IMR-90 (cell line): ENCODE data around the gene MRPL23. TPM values are rescaled to one million over a fixed set of nuclear protein-coding genes. Genes with fewer than 3 reads are reported as not detected.

Source experiments
- ATAC-seq: fragments of 200-7000 bp; cut with Tn5 transposase; 2 replicates; pipeline ENCODE4 v1.9.1; 2020; ENCODE audit warnings: low read depth, mild to moderate bottlenecking, moderate library complexity
- BruUV-seq: library from RNA; stranded (reverse); fragments of 400-500 nt; replicated peaks from 2 replicates; lab custom pipeline; 2021; lab: Mats Ljungman, UMichigan
- CTCF ChIA-PET: fragments of 300-600 bp; formaldehyde crosslinking; extraction: SDS; loops from one replicate; lab custom pipeline; 2021; ENCODE audit warnings: antibody characterized with exemption; lab: Yijun Ruan, JAX
- POLR2A ChIA-PET: fragments of 300-600 bp; sonication (Branson Sonifier 250); formaldehyde crosslinking; loops from one replicate; lab custom pipeline; 2022; ENCODE audit warnings: antibody characterized with exemption; ENCODE audit not compliant: unreplicated experiment; lab: Charles Lee
- DNase-seq: peaks from one replicate; pipeline ENCODE4 v3.0.0; 2013
- H2AFZ ChIP-seq: replicated peaks from 2 replicates; pipeline ENCODE3; 2013; ENCODE audit warnings: low read length, mild to moderate bottlenecking; ENCODE audit not compliant: poor library complexity
- H2AK5ac ChIP-seq: 2 replicates; pipeline ENCODE4 v1.6.1; 2013; ENCODE audit warnings: low read depth, low read length, inconsistent platforms
- H2AK9ac ChIP-seq: replicated peaks from 2 replicates; pipeline ENCODE3; 2013; ENCODE audit warnings: mild to moderate bottlenecking, low read depth, low read length, moderate library complexity; ENCODE audit not compliant: poor library complexity
- H2BK120ac ChIP-seq: 2 replicates; pipeline ENCODE4 v1.6.1; 2013; ENCODE audit warnings: low read depth, low read length, inconsistent platforms
- H2BK15ac ChIP-seq: 3 replicates; pipeline ENCODE4 v1.6.1; 2013; ENCODE audit warnings: low read depth, low read length, inconsistent platforms
- H2BK20ac ChIP-seq: 2 replicates; pipeline ENCODE4 v1.6.1; 2013; ENCODE audit warnings: low read depth, mild to moderate bottlenecking, inconsistent platforms, low read length, moderate library complexity
- H2BK5ac ChIP-seq: 2 replicates; pipeline ENCODE4 v1.6.1; 2013; ENCODE audit warnings: mild to moderate bottlenecking, low read depth, low read length, inconsistent platforms; ENCODE audit not compliant: poor library complexity, severe bottlenecking
- H3K14ac ChIP-seq: replicated peaks from 2 replicates; pipeline ENCODE4 v1.6.1; 2013; ENCODE audit warnings: low read depth, low read length, inconsistent platforms
- H3K18ac ChIP-seq: 2 replicates; pipeline ENCODE4 v1.6.1; 2013; ENCODE audit warnings: low read depth, low read length, control low read depth
- H3K23ac ChIP-seq: 2 replicates; pipeline ENCODE4 v1.6.1; 2013; ENCODE audit warnings: low read depth, low read length, inconsistent platforms
- H3K27ac ChIP-seq: 2 replicates; pipeline ENCODE4 v1.5.1; 2013; ENCODE audit warnings: mild to moderate bottlenecking, control low read depth, low read length; ENCODE audit not compliant: insufficient read depth
- H3K27me3 ChIP-seq: 2 replicates; pipeline ENCODE4 v1.6.1; 2013; ENCODE audit warnings: low read length; ENCODE audit not compliant: control insufficient read depth, insufficient read depth
- H3K36me3 ChIP-seq: 2 replicates; pipeline ENCODE4 v1.6.1; 2013; ENCODE audit warnings: low read length, mixed read lengths; ENCODE audit not compliant: control insufficient read depth, insufficient read depth
- H3K4ac ChIP-seq: 2 replicates; pipeline ENCODE4 v1.6.1; 2013; ENCODE audit warnings: low read depth, low read length, inconsistent platforms
- H3K4me1 ChIP-seq: 2 replicates; pipeline ENCODE4 v1.6.1; 2013; ENCODE audit warnings: low read length, mixed read lengths; ENCODE audit not compliant: control insufficient read depth, insufficient read depth
- H3K4me2 ChIP-seq: 2 replicates; pipeline ENCODE4 v1.6.1; 2013; ENCODE audit warnings: low read depth, mild to moderate bottlenecking, control low read depth, low read length, moderate library complexity
- H3K4me3 ChIP-seq: 2 replicates; pipeline ENCODE4 v1.5.1; 2013; ENCODE audit warnings: low read depth, mild to moderate bottlenecking, control low read depth, low read length, moderate library complexity; ENCODE audit not compliant: insufficient read depth
- H3K56ac ChIP-seq: 2 replicates; pipeline ENCODE4 v1.6.1; 2013; ENCODE audit warnings: low read length, inconsistent platforms; ENCODE audit not compliant: insufficient read depth; ENCODE audit errors: extremely low read depth
- H3K79me1 ChIP-seq, 2 experiments: 2 replicates each; pipeline ENCODE4 v1.6.1; 2013; ENCODE audit warnings: low read length in 2 of 2, inconsistent platforms in 1 of 2, low read depth in 1 of 2
- H3K9ac ChIP-seq: 2 replicates; pipeline ENCODE4 v1.6.1; 2013; ENCODE audit warnings: low read depth, low read length, control low read depth
- H3K9me1 ChIP-seq: 2 replicates; pipeline ENCODE4 v1.6.1; 2013; ENCODE audit warnings: low read length, inconsistent platforms; ENCODE audit not compliant: insufficient read depth
- H3K9me3 ChIP-seq: 2 replicates; pipeline ENCODE4 v1.6.1; 2013; ENCODE audit warnings: low read length; ENCODE audit not compliant: control insufficient read depth, insufficient read depth
- H4K20me1 ChIP-seq: 2 replicates; pipeline ENCODE4 v1.6.1; 2013; ENCODE audit warnings: low read length, inconsistent platforms; ENCODE audit not compliant: insufficient read depth
- H4K5ac ChIP-seq: 2 replicates; pipeline ENCODE4 v1.6.1; 2013; ENCODE audit warnings: mild to moderate bottlenecking, low read depth, low read length, control low read depth
- H4K8ac ChIP-seq, 2 experiments: 2 replicates each; pipeline ENCODE4 v1.6.1; 2013; ENCODE audit warnings: low read depth in 2 of 2, low read length in 2 of 2, control low read depth in 1 of 2, inconsistent platforms in 1 of 2
- H4K91ac ChIP-seq: 2 replicates; pipeline ENCODE4 v1.6.1; 2013; ENCODE audit warnings: low read depth, low read length, inconsistent platforms; ENCODE audit not compliant: insufficient read depth
- BHLHE40 ChIP-seq: fragments of 150-350 bp; IDR thresholded peaks from 2 replicates; pipeline ENCODE4 v1.6.1; 2016; ENCODE audit warnings: mild to moderate bottlenecking, low read depth, low read length
- FOS ChIP-seq: fragments of 150-350 bp; IDR thresholded peaks from 2 replicates; pipeline ENCODE4 v1.6.1; 2016; ENCODE audit warnings: low read depth, low read length
- MAFK ChIP-seq: IDR thresholded peaks from 2 replicates; pipeline ENCODE4 v1.6.1; 2012; ENCODE audit warnings: low read depth, low read length, improper control_type of control experiment
- MAZ ChIP-seq: IDR thresholded peaks from 2 replicates; pipeline ENCODE4 v1.6.1; 2012; ENCODE audit warnings: low read depth, mild to moderate bottlenecking, low read length, improper control_type of control experiment, moderate library complexity, borderline replicate concordance
- MXI1 ChIP-seq: IDR thresholded peaks from 2 replicates; pipeline ENCODE4 v1.6.1; 2012; ENCODE audit warnings: low read depth, mild to moderate bottlenecking, low read length, moderate library complexity, borderline replicate concordance
- NFE2L2 ChIP-seq: fragments of 150-350 bp; IDR thresholded peaks from 2 replicates; pipeline ENCODE4 v1.6.1; 2016; ENCODE audit warnings: low read depth, mild to moderate bottlenecking, low read length
- POLR2A ChIP-seq: IDR thresholded peaks from 2 replicates; pipeline ENCODE4 v1.6.1; 2012; ENCODE audit warnings: mild to moderate bottlenecking, low read depth, low read length
- RAD21 ChIP-seq: IDR thresholded peaks from 2 replicates; pipeline ENCODE4 v1.6.1; 2012; ENCODE audit warnings: low read length, improper control_type of control experiment
- RCOR1 ChIP-seq: IDR thresholded peaks from 2 replicates; pipeline ENCODE4 v1.6.1; 2012; ENCODE audit warnings: mild to moderate bottlenecking, low read length, improper control_type of control experiment; ENCODE audit not compliant: insufficient replicate concordance
- WGBS, 2 experiments: methylation state at CpG; one replicate each; pipeline versions ENCODE4 v1.1.5 to v1.1.7; 2013; ENCODE audit warnings: missing lambda C conversion rate in 2 of 2; ENCODE audit not compliant: insufficient read length in 1 of 2; ENCODE audit errors: extremely low coverage in 2 of 2; 5-methylcytosine and 5-hydroxymethylcytosine counted together
- dilution Hi-C: fragments of 300-500 bp; cut with HindIII; formaldehyde crosslinking; loops from one replicate; pipeline ENCODE4 v1.14.3; 2018; ENCODE audit warnings: low sequenced_read_pairs; ENCODE audit not compliant: unreplicated experiment
- in situ Hi-C: fragments of 300-500 bp; cut with MboI; formaldehyde crosslinking; loops from 3 replicates; pipeline ENCODE4 v1.14.3; 2019; ENCODE audit warnings: low sequenced_read_pairs, inconsistent platforms, mixed read lengths
- intact Hi-C: fragments of 100-400 bp; cut with micrococcal nuclease; formaldehyde crosslinking; loops from 2 replicates; pipeline ENCODE4 v1.10.0; 2022
- polyA plus RNA-seq, 3 experiments: library from polyadenylated mRNA; depleted of rRNA; stranded (reverse); fragments of >200 nt; gene quantifications; 2 replicates each; pipeline ENCODE4 v1.2.3, GENCODE V29; 2012; ENCODE audit warnings: low replicate concordance in 1 of 3
- total RNA-seq: library from RNA; depleted of rRNA; stranded (reverse); fragments of >200 nt; gene quantifications from 2 replicates; pipeline ENCODE4 v1.2.3, GENCODE V29; 2012
- TF ChIP-seq, protein P1 (sequence below): fragments of 150-350 bp; IDR thresholded peaks from 2 replicates; pipeline ENCODE4 v1.6.1; 2017; ENCODE audit warnings: mild to moderate bottlenecking, antibody characterized with exemption, low read length, low read depth

MRPL23 gene
- total and polyA plus RNA-seq, 2 of the 4 experiments (the other 2 are of a cell fraction) = 68.4 to 114 TPM

DNA sequence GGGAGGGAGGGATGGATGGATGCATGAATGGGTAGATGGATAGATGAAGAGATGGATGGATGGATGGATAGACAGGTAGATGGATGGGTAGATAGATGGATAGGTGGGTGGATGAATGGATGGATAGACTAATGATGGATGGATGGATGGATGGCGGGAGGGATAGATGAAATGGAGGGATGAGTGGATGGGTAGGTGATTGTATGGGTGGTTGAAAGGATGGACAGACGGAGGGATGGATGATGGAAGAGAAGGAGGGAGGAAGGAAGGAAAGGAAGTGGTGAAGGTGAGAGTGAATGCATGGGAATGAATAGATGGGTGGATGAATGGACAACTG is 31.4 kb upstream of the MRPL23 start:
- Histone ChIP-seq H2BK15ac (no peak overlapping the region), H3K9me3 (no peaks in the 10 kb centered on the region), H3K79me1 (no peaks in the 10 kb centered on the region), H2AFZ (no peak overlapping the region), H3K23ac (no peak overlapping the region), H4K5ac (no peak overlapping the region), H2BK120ac (no peak overlapping the region), H2AK5ac (no peak overlapping the region), H3K9ac (no peak overlapping the region), H2AK9ac (no peak overlapping the region), H3K4me2 (no peak overlapping the region), H4K20me1 (no peaks in the 10 kb centered on the region; the same call in 1 of the 2 replicates), H2BK5ac (no peak overlapping the region), H3K4me3 (no peak overlapping the region), H3K27me3 (peaks cover 6% of the 10 kb centered on the region; the same call in 1 of the 2 replicates), H3K14ac (no peak overlapping the region), H4K91ac (no peak overlapping the region), H3K4ac (no peak overlapping the region), H3K27ac (no peak overlapping the region), H2BK20ac (no peak overlapping the region), H3K56ac (no peak overlapping the region), H3K36me3 (no peaks in the 10 kb centered on the region), H4K8ac (no peak overlapping the region), H3K9me1 (no peaks in the 10 kb centered on the region), H3K18ac (no peak overlapping the region), H3K4me1 (no peaks in the 10 kb centered on the region)
- intact Hi-C loops (no loop called here), in situ Hi-C loops (no loop called here), dilution Hi-C loops (no loop called here)
- DNase-seq = no peak
- BruUV-seq = no TSS peak
- ATAC-seq = no peak
- TF ChIP-seq BHLHE40 (no peak), NFE2L2 (no peak), FOS (no peak), RCOR1 (no peak), RAD21 (no peak), MAFK (no peak), MAZ (no peak), POLR2A (no peak), MXI1 (no peak)
- TF ChIP-seq, protein P1, sequence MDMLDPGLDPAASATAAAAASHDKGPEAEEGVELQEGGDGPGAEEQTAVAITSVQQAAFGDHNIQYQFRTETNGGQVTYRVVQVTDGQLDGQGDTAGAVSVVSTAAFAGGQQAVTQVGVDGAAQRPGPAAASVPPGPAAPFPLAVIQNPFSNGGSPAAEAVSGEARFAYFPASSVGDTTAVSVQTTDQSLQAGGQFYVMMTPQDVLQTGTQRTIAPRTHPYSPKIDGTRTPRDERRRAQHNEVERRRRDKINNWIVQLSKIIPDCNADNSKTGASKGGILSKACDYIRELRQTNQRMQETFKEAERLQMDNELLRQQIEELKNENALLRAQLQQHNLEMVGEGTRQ = no peak
- 85 to 100% methylated on average over 1 to 2 of the region's 2 CpGs for WGBS, 2 experiments
- POLR2A ChIA-PET = no interaction called here
- CTCF ChIA-PET = no interaction called here
